GM18861 (cell line): ENCODE results near the gene PLXND1.
"Not testable (repeated sequence)": the region's sequence is repeated elsewhere in the genome, so short reads cannot be mapped to it uniquely, and the experiment has no call there.

Experiments used
- ATAC-seq: cut with Tn5 transposase; IDR thresholded peaks from one replicate; pipeline ENCODE4 v1.9.1; 2021; ENCODE audit not compliant: unreplicated experiment

The PLXND1 gene

GRCh38 chr3:129529436-129530210, 76.9 kb downstream of the PLXND1 start:
- ATAC-seq: no peak

GRCh38 chr3:129528589-129529100, 77.8 kb downstream of the PLXND1 start, which contains the start of gene RHO:
TSS of gene RHO (plus strand) at chr3:129528639. CDS start at chr3:129528734, 95 bp downstream.
- no peak for ATAC-seq

GRCh38 chr3:129527262-129527661, 79.2 kb downstream of the PLXND1 start:
- no peak for ATAC-seq

- peak; percentile 89 for ATAC-seq
Measured at GRCh38 chr3:129526121-129526900, 80.2 kb downstream of the PLXND1 start.

GRCh38 chr3:129525341-129525968, 81.0 kb downstream of the PLXND1 start:
- ATAC-seq: no peak

- no peak for ATAC-seq
Measured at GRCh38 chr3:129524081-129524480, 82.4 kb downstream of the PLXND1 start.

- ATAC-seq: no peak
Measured at GRCh38 chr3:129522953-129523352, 83.5 kb downstream of the PLXND1 start.

GRCh38 chr3:129521611-129522010, 84.9 kb downstream of the PLXND1 start:
- ATAC-seq: no peak

GRCh38 chr3:129520960-129521359, 85.5 kb downstream of the PLXND1 start:
- ATAC-seq: no peak

- no peak for ATAC-seq
Measured at GRCh38 chr3:129519896-129520715, 86.4 kb downstream of the PLXND1 start.

- no peak for ATAC-seq
Measured at GRCh38 chr3:129519449-129519848, 87.0 kb downstream of the PLXND1 start.

GRCh38 chr3:129518581-129518980, 87.9 kb downstream of the PLXND1 start:
- ATAC-seq: no peak

- ATAC-seq: no peak
Measured at GRCh38 chr3:129518038-129518561, 88.4 kb downstream of the PLXND1 start.

- no peak for ATAC-seq
Measured at GRCh38 chr3:129517516-129517915, 89.0 kb downstream of the PLXND1 start.

- not testable (repeated sequence) for ATAC-seq
Measured at GRCh38 chr3:129515821-129516432, 90.5 kb downstream of the PLXND1 start.

- ATAC-seq: not testable (repeated sequence)
Measured at GRCh38 chr3:129515108-129515820, 91.2 kb downstream of the PLXND1 start.

- ATAC-seq: no peak
Measured at GRCh38 chr3:129514563-129514962, 91.9 kb downstream of the PLXND1 start.

- no peak for ATAC-seq
Measured at GRCh38 chr3:129514110-129514509, 92.4 kb downstream of the PLXND1 start.

- ATAC-seq: no peak
Measured at GRCh38 chr3:129513705-129514104, 92.8 kb downstream of the PLXND1 start.
